ENCODE measurements around the gene MPHOSPH6.
A peak's percentile ranks its signal among the peaks of the same experiment; 100 is the strongest.

Gene MPHOSPH6

GRCh38 chr16:82197540-82198240 is 27.7 kb upstream of the MPHOSPH6 start:
- no peak for TF ChIP-seq CTCF (IDR thresholded peaks at IDR 0.05)
- no peak overlapping the region for H3K4me3 ChIP-seq
- no peak for DNase-seq (ENCODE audit: low spot score)
- H3K27ac ChIP-seq, result no peak overlapping the region

GRCh38 chr16:82195917-82196494 is 26.0 kb upstream of the MPHOSPH6 start:
- Histone ChIP-seq H3K4me3 (no peak overlapping the region), H3K27ac (peak overlapping the region in 1 of 2 donors; percentile 20)
- DNase-seq (ENCODE audit: low spot score), result no peak
- no peak for TF ChIP-seq CTCF (IDR thresholded peaks at IDR 0.05)

- H3K27ac ChIP-seq, result no peak overlapping the region
- no peak overlapping the region for H3K4me3 ChIP-seq
- no peak for DNase-seq (ENCODE audit: low spot score)
- TF ChIP-seq CTCF (IDR thresholded peaks at IDR 0.05), result no peak
These were observed 24.1 kb upstream of the MPHOSPH6 start for GRCh38 chr16:82194086-82194485.

- no peak for DNase-seq (ENCODE audit: low spot score)
- Histone ChIP-seq H3K27ac (peak overlapping the region in 1 of 2 donors; percentile 50), H3K4me3 (no peak overlapping the region)
- TF ChIP-seq CTCF (IDR thresholded peaks at IDR 0.05), result no peak
These were observed 22.6 kb upstream of the MPHOSPH6 start for GRCh38 chr16:82192665-82193064.

GRCh38 chr16:82190386-82190785 is 20.4 kb upstream of the MPHOSPH6 start:
- no peak for TF ChIP-seq CTCF (IDR thresholded peaks at IDR 0.05)
- Histone ChIP-seq H3K4me3 (no peak overlapping the region), H3K27ac (no peak overlapping the region)
- DNase-seq (ENCODE audit: low spot score), result no peak

GRCh38 chr16:82187829-82188228 is 17.8 kb upstream of the MPHOSPH6 start:
- no peak for DNase-seq (ENCODE audit: low spot score)
- TF ChIP-seq CTCF (IDR thresholded peaks at IDR 0.05), result no peak
- H3K4me3 ChIP-seq, result no peak overlapping the region
- H3K27ac ChIP-seq, result no peak overlapping the region

GRCh38 chr16:82185012-82185411 is 15.0 kb upstream of the MPHOSPH6 start:
- no peak for TF ChIP-seq CTCF (IDR thresholded peaks at IDR 0.05)
- DNase-seq (ENCODE audit: low spot score), result no peak
- H3K4me3 ChIP-seq, result no peak overlapping the region
- H3K27ac ChIP-seq, result no peak overlapping the region

All from coronary artery (tissue), 2 donors.